DOHH2 (cell line): ENCODE data around the gene NCBP3.

Source experiments
- EZH2phosphoT487 ChIP-seq: fragments of 200-600 bp; sonication (generic); IDR thresholded peaks from 2 replicates; pipeline ENCODE4 v1.6.1; 2017; ENCODE audit warnings: borderline replicate concordance, mild to moderate bottlenecking, antibody characterized with exemption, low read length, moderate library complexity, mixed read lengths
- TF ChIP-seq, protein P1 (sequence below): fragments of 200-600 bp; sonication (generic); IDR thresholded peaks from one replicate; pipeline ENCODE4 v1.5.1; 2014; ENCODE audit warnings: antibody characterized with exemption, mild to moderate bottlenecking, low read depth, low read length; ENCODE audit not compliant: poor library complexity, severe bottlenecking

DNA sequence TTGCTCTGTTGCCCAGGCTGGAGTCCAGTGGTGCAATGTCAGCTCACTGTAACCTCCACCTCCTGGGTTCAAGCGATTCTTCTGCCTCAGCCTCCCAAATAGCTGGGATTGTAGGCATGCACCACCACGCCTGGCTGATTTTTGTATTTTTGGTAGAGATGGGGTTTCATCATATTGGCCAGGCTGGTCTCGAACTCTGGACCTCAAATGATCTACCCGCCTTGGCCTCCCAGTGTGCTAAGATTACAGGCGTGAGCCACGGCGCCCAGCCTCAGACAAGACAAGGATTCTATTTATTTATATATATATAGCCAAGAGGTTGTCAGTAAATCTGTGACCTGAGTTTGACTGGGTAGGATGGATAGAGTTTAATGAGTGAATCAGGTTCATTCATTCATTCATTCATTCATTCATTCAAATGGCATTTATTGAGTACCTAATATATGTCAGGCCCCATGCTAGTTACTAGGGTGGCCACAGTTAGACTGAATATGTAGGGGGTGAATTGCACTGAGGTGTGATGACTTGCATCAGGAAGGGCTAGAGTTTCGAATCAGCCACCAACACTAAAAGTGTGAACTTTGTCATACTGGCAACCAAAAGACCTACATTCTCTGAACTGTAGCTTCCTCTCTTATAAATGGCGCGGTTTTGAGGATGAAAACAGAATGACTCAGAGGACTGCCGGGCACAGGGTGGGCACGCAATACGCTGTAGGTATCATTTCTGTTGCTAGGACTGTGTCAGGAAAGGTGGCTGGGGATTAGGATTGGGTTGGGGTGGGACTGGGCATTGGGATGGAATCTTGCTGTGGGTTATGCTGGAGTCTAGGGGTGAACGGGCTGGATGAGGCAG lies 82.9 kb downstream of the NCBP3 start:
- TF ChIP-seq, protein P1, sequence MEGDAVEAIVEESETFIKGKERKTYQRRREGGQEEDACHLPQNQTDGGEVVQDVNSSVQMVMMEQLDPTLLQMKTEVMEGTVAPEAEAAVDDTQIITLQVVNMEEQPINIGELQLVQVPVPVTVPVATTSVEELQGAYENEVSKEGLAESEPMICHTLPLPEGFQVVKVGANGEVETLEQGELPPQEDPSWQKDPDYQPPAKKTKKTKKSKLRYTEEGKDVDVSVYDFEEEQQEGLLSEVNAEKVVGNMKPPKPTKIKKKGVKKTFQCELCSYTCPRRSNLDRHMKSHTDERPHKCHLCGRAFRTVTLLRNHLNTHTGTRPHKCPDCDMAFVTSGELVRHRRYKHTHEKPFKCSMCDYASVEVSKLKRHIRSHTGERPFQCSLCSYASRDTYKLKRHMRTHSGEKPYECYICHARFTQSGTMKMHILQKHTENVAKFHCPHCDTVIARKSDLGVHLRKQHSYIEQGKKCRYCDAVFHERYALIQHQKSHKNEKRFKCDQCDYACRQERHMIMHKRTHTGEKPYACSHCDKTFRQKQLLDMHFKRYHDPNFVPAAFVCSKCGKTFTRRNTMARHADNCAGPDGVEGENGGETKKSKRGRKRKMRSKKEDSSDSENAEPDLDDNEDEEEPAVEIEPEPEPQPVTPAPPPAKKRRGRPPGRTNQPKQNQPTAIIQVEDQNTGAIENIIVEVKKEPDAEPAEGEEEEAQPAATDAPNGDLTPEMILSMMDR = no peak
- TF ChIP-seq EZH2phosphoT487 = no peak
